Measurements from ENCODE around the gene USH1C. TPM values are rescaled to one million over a fixed set of nuclear protein-coding genes. Genes with fewer than 3 reads are reported as not detected.

USH1C gene
- total RNA-seq, 1 donor from 2014 or later: not detected

DNA sequence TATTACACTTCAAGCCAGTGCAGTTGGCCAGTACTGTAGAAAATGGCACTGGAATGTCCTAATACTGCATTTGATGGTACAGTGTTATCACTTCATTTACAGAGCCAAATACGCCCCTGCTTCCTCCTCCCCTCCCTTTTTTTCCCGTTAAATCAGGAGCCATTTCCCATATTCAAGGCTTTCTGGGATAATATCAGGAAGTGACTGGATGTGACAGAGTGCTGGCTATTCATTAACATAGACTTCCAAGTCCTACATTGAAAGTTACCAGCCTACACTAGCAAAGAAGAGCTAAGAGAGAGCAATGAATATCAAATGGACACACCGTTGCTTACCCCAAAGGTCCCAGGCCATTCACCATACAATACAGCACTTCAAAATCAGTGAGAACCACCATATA lies 35.4 kb downstream of the USH1C start:
- Mint-ChIP-seq H3K4me1 (peaks cover 3% of the 10 kb centered on the region), H3K27me3 (ENCODE audit: low read depth) (peaks cover 69% of the 10 kb centered on the region), H3K9me3 (no peaks in the 10 kb centered on the region), H3K36me3 (ENCODE audit: low read depth) (no peaks in the 10 kb centered on the region), H3K4me3 (no peak overlapping the region), H3K27ac (ENCODE audit: unreplicated experiment) (no peak overlapping the region)
- no peak for DNase-seq (ENCODE audit: low read depth, low spot score)
- TF ChIP-seq, protein P1, sequence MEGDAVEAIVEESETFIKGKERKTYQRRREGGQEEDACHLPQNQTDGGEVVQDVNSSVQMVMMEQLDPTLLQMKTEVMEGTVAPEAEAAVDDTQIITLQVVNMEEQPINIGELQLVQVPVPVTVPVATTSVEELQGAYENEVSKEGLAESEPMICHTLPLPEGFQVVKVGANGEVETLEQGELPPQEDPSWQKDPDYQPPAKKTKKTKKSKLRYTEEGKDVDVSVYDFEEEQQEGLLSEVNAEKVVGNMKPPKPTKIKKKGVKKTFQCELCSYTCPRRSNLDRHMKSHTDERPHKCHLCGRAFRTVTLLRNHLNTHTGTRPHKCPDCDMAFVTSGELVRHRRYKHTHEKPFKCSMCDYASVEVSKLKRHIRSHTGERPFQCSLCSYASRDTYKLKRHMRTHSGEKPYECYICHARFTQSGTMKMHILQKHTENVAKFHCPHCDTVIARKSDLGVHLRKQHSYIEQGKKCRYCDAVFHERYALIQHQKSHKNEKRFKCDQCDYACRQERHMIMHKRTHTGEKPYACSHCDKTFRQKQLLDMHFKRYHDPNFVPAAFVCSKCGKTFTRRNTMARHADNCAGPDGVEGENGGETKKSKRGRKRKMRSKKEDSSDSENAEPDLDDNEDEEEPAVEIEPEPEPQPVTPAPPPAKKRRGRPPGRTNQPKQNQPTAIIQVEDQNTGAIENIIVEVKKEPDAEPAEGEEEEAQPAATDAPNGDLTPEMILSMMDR (conservative IDR thresholded peaks at IDR 0.05): no peak

DNA sequence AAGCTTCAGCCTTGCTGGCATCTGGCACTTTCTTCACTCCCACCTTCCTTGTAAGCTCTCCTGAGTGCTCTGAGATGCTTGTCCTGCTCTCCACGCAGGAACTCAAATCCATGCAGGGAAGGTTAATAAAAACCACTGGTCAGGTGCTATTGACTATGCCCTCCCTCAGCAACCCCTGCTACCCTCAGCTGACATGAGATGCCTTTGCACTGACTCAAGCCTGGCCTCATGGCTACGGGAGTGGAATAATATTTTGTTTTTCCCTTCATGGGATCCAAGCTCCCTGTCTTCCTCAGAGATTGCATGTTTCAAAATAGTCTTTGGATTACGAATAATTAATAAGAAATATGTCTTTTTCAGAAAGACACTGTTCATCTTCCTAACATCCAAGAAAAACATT lies 35.9 kb downstream of the USH1C start:
- no peaks in the 10 kb centered on the region for H3K36me3 Mint-ChIP-seq (ENCODE audit: low read depth)
- H3K4me3 Mint-ChIP-seq: no peak overlapping the region
- peaks cover 64% of the 10 kb centered on the region for H3K27me3 Mint-ChIP-seq (ENCODE audit: low read depth)
- H3K27ac Mint-ChIP-seq (ENCODE audit: unreplicated experiment): no peak overlapping the region
- H3K9me3 Mint-ChIP-seq: no peaks in the 10 kb centered on the region
- TF ChIP-seq, protein P1 (conservative IDR thresholded peaks at IDR 0.05): no peak
- no peak for DNase-seq (ENCODE audit: low read depth, low spot score)
- H3K4me1 Mint-ChIP-seq: no peaks in the 10 kb centered on the region

DNA sequence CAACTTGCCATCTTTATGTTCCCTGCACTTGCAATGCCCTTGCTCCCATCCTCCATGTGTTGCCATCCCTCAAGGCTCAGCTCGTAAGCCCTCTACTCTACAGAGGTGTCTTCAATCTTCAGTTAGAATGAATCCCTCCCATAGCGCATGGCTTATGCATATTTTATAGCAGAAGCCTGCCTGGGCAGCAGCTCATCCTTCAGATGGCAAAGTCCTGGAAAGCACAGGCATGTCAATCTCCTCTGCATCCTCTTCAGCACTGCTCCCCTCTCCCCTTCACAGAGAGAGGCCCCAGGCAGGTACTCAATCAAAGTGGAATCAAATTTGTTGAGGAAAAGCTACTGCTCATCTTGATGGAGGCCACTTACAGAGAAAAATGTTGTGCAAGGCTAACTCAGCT lies 36.4 kb downstream of the USH1C start:
- no peak for DNase-seq (ENCODE audit: low read depth, low spot score)
- Mint-ChIP-seq H3K27me3 (ENCODE audit: low read depth) (peaks cover 59% of the 10 kb centered on the region), H3K27ac (ENCODE audit: unreplicated experiment) (no peak overlapping the region), H3K4me3 (no peak overlapping the region), H3K4me1 (no peaks in the 10 kb centered on the region), H3K36me3 (ENCODE audit: low read depth) (no peaks in the 10 kb centered on the region), H3K9me3 (no peaks in the 10 kb centered on the region)
- TF ChIP-seq, protein P1 (conservative IDR thresholded peaks at IDR 0.05): no peak

DNA sequence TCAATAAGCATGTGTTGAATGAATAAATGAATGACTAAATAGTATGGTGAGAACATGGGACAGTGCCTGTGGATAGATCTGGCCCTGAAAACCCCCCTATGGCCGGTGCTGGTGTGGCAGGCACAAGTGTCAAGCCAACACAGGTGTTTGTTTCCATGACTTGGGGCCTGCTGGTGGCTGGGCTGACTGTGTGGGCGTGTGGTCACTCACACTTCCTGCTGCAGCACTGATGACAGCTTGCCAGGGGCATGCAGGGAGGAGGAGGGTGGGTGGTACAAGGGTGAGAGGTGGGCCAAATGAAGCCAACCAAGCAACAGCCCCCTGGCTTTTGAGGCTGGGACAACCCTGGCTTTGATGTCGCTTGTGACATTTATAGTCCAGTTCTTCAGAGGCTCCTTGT lies 37.3 kb downstream of the USH1C start:
- Mint-ChIP-seq H3K27me3 (ENCODE audit: low read depth) (peaks cover 52% of the 10 kb centered on the region), H3K4me3 (no peak overlapping the region), H3K9me3 (no peaks in the 10 kb centered on the region), H3K27ac (ENCODE audit: unreplicated experiment) (no peak overlapping the region), H3K4me1 (no peaks in the 10 kb centered on the region), H3K36me3 (ENCODE audit: low read depth) (no peaks in the 10 kb centered on the region)
- DNase-seq (ENCODE audit: low read depth, low spot score): no peak
- TF ChIP-seq, protein P1 (conservative IDR thresholded peaks at IDR 0.05): no peak

DNA sequence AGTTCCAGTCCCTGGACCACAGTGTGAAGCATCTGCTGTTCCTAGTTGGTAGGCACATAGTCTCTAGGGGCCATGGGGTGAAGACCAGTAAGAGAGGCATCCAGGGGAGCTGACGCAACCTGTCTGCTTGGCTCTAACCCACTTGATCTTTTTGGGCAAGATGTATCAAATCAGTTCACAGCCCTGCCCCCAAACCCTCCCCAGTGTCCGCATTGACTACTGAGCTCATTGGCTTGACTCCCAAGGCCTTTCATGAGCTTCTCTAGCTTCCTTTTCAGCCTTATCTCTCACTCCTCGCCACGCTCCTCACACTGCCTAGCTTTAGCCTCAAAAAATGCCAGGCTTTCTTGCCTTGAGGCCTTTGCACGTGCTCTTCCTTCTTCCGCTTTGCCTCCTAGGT lies 37.9 kb downstream of the USH1C start:
- TF ChIP-seq, protein P1 (conservative IDR thresholded peaks at IDR 0.05): no peak
- peaks cover 47% of the 10 kb centered on the region for H3K27me3 Mint-ChIP-seq (ENCODE audit: low read depth)
- DNase-seq (ENCODE audit: low read depth, low spot score): no peak
- no peak overlapping the region for H3K27ac Mint-ChIP-seq (ENCODE audit: unreplicated experiment)
- no peaks in the 10 kb centered on the region for H3K36me3 Mint-ChIP-seq (ENCODE audit: low read depth)
- no peaks in the 10 kb centered on the region for H3K4me1 Mint-ChIP-seq
- no peaks in the 10 kb centered on the region for H3K9me3 Mint-ChIP-seq
- no peak overlapping the region for H3K4me3 Mint-ChIP-seq

DNA sequence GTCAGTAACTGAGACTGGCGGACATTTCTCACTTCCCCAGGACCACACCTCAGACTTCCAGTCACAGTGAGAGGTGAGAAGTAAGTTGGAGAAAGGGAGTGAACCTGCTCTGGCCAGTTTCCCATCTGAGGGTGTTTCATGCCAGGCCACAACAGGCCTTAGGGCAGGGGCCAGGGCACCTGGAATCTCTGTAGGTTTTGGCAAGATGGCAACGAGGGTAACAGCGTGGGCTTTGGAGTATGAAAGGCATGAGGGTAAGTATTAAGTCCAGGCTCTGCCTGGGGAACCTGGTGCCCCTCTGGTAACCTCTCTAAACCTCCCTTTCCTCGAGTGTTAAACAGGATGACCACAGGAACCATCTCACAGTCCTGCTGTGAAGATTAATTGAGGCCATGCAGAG lies 39.1 kb downstream of the USH1C start:
- Mint-ChIP-seq H3K9me3 (no peaks in the 10 kb centered on the region), H3K4me1 (no peaks in the 10 kb centered on the region), H3K27me3 (ENCODE audit: low read depth) (peaks cover 36% of the 10 kb centered on the region), H3K27ac (ENCODE audit: unreplicated experiment) (no peak overlapping the region), H3K36me3 (ENCODE audit: low read depth) (no peaks in the 10 kb centered on the region), H3K4me3 (no peak overlapping the region)
- TF ChIP-seq, protein P1 (conservative IDR thresholded peaks at IDR 0.05): no peak
- no peak for DNase-seq (ENCODE audit: low read depth, low spot score)
